Left kidney (tissue), 2 donors: Measurements from ENCODE around the gene ARID4B. TPM values are rescaled to one million over a fixed set of nuclear protein-coding genes. Genes with fewer than 3 reads are reported as not detected.
"Not testable (repeated sequence)": the region's sequence is repeated elsewhere in the genome, so short reads cannot be mapped to it uniquely, and the experiment has no call there.

Experiments
- DNase-seq: peaks from one replicate; pipeline ENCODE4 v3.0.0-alpha.2; 2013
- polyA plus RNA-seq: library from polyadenylated mRNA; unstranded; fragments of 120-200 nt; gene quantifications from one replicate; pipeline ENCODE4 v1.2.1, GENCODE V29; 2013; ENCODE audit not compliant: insufficient read length

The ARID4B gene
- polyA plus RNA-seq, 1 donor: 65.6 TPM

DNA sequence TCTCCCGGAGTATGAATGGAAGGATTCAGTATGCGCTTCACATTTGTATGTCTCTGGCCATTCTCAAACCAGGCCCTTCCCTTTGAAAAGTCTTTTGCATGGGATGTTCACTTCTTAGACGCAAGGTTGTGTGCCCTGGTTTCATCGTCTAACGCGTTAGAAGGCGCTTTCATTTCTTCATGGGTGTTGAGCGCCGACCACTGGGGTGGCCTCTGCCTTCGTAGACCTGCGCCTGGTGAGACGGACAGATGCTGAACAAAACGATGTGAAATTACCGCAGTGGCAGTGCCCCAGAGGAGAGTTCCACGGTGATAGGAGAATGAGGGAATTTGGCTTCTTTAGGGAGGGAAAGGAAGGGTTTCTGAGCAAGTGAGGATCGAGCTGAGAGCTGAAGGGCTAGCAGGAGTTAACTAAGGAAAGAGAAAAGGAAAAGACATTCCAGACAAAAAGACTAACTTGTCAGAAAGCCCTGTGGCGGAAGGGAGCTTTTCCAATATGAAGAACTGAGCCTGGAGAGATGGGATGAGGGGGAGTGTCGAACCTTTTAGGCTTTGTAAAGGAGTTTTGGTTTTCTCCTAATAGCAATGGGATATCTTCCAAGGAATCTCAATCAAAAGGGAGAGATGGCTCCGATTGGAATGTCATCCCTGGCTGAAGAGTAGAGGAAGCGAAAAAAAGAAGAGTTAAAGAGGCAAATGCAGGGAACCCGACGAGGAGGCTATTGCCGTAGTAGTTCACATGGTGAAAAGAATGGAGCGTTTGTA is 1.3 kb upstream of the ARID4B start:
- peak; percentile 51 for DNase-seq

DNA sequence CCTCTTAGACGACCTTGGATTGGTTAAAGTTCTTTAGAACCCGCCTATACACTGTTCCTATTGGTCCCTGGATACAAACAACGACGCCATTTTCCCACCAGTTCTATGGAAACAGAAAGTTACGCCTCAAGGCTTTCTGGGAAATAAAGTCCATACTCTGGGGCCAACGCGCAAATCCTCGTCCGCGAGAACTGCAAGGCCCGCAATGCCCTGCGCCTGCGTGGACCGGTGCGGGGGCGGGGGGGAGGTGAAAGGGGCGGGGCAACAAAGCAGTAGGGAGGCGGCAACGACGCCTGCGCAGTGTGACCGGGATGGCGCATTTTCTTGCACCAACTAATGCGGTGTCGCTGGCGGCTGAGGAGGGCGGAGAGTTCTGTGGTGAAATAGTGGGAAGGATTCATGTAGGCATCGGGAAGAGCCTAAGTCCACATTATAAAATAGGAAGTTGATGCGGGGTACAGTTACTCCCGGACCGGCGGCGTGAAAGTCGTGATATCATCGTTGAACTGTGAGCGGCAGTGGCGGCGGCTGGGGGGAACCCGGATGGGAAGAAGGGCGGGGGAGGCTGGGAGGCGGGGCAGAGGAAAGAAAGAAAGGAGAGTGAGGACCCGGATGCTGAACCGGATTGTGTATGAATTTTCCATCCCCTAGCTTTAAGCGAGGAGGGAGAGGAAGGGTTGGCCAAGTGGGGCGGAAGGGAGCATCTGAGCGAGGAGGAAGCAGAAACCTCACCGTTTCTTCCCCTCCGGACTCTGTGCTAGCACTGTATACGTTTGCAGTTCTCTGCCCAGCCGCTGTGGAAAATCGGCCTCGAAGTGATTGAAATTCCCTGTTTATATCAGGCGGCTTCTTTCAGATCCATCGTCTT is 526 bp upstream of the ARID4B start, which contains the start of gene GGPS1:
Gene GGPS1 (plus strand): TSS at position 300 of the 868 bp plus-strand sequence. CDS start 6,695 bp downstream, outside the sequence.
- DNase-seq: peak; percentile 100

DNA sequence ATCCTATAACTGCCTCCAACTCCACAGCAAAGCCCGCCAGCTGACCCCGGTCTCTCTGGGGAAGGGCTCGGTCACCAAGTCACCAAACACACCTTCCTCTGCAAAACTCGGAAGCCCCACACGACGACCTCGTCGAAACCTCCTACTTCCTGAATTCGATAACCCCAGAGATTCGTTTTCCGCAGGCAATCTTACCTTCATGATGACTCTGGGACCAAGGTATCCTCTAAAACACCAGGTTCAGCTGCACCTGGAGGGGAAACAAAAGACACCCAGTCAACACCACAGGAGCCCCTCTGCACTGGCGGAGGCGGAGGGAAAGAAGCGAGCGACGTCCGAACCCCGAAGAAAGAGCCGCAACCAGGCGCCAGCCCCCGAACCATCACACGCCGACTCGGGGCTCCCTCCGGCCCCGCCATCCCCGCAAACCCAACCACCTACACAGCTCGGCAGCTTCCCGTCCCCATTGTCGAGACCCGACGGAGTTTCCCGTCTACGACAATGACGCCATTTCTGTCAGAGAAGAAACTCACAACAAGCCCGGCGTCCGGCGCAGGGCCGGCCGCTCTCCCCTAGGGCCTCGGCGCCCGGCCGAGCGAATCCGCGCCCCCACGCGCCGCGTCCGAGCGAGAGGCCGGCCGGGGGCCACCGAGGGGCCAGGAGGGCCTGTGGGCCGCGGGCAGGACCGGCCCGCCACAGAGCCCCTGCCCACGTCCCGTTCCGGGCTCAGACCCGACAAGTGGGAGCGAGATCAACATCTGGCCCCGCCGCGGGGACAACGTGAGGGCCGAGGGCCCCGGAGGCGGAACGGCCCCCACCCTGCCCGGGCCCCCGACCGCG is 1.0 kb downstream of the ARID4B start:
- DNase-seq: peak; percentile 35

GRCh38 chr1:235325854-235326253 is 2.1 kb downstream of the ARID4B start:
- no peak for DNase-seq

GRCh38 chr1:235325139-235325538 is 2.8 kb downstream of the ARID4B start:
- no peak for DNase-seq

DNA sequence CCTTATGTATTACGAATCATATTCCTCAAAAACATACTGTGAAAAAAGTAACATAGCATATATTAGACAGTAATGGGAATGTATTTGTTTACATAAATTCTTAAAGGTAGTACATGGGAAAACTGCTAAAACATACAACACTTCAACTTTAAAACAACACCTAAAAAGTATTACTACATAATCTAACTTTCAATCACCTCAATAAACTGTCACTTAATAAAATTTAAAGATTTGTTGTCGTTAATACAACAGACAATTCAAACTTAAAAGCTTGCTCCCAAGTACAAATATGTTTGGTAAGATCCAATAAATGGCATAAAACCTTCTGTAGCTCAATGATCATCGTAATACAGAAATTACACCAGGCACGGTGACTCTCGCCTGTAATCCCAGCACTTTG is 3.7 kb downstream of the ARID4B start:
- no peak for DNase-seq

- no peak for DNase-seq
Measured at GRCh38 chr1:235320521-235321179, 7.3 kb downstream of the ARID4B start.

DNA sequence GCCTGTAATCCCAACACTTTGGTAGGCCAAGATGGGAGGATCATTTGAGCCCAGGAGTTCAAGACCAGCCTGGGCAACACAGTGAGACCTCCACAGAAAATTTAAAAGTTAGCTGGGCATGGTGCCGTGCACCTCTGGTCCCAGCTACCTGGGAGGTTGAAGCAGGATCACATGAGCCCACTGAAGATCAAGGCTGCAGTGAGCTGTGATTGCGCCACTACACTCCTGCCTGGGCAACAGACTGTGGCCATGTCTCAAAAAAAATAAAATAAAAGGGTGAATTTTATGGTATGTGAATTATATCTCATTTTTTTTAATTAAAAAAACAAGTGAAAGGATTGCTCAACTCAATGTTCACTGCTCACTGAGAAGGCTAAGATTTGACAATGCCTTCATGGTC is 8.7 kb downstream of the ARID4B start:
- no peak for DNase-seq

- no peak for DNase-seq
Measured at GRCh38 chr1:235317168-235317567, 10.8 kb downstream of the ARID4B start.

DNA sequence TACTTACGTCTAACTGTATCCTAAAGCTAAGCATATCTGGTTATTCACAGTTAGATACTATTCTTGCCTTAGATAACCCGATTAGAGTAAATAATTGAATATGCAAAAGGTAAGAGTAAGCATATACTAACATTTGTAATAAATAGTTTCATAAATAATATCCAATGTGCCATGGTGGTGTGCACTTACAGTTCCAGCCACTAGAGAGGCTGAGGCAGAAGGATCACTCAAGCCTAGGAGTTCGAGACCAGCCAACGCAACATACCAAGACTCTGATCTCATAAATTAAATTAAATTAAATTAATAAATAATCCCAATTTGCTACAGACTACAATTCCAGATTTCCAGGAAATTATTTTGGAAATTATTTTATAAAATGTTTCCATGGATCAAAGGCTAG is 12.2 kb downstream of the ARID4B start:
- DNase-seq: no peak

GRCh38 chr1:235315173-235315572 is 12.8 kb downstream of the ARID4B start:
- DNase-seq: no peak

GRCh38 chr1:235313931-235314678 is 13.9 kb downstream of the ARID4B start:
- DNase-seq: no peak

DNA sequence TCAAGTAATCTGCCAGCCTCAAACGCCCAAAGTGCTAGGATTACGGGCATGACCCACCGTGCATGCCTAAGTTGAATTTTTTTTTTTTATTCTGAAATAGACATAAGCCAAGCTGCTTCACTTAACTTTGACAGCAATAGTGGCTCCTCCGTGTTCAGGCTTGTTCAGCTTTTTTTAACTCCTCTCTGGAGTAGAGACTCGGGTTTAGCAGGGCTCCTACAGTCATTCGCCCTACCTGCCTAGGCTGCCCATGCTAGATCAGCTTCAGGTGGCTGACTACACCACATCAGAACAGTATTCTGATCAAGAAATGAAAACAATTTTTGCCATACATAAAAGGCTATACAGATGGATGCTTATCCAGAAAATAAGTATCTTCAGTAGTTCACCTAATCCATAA is 14.7 kb downstream of the ARID4B start:
- no peak for DNase-seq

- not testable (repeated sequence) for DNase-seq
Measured at GRCh38 chr1:235309206-235309605, 18.8 kb downstream of the ARID4B start.

DNA sequence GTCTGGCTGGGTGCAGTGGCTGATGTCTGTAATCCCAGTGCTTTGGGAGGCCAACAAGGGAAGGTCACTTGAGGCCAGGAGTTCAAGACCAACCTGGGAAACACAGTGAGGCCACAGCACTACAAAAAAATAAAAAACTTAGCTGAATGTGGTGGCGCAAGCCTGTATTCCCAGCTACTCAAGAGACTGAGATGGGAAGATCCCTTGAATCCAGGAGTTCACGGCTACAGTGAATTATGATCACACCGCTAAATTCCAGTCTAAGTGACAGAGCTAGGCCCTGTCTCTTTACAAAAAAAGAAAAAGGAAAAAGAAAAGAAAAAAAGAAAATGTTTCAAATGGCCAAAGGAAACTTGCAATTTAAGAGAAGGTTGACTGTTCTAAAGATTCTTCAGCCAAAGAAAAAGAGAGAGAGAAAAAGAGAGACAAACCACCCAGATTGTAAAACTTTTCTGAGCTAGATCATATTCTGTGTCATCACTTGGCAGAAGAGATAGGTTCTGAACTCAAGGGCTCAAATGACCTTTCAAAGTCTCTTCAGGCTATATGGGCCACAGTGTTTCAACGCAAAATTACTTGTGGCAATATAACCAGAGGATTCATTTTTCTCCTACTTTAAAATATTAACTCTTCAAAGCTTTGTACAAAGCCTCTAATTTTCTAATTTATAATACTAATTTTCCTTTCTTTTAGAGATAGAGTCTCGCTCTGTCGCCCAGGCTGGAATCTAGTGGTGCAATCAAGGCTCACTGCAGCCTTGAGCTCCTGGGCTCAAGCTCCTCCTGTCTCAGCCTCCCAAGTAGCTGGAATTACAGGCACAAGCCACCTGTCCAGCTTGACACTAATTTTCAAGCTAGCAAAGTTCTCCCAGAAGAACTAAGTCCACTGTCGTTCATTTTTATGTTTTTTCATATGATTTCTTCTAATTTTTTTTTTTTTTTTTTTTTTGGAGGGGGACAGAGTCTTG is 20.5 kb downstream of the ARID4B start:
- no peak for DNase-seq

- no peak for DNase-seq
Measured at GRCh38 chr1:235304549-235305451, 23.2 kb downstream of the ARID4B start.

DNA sequence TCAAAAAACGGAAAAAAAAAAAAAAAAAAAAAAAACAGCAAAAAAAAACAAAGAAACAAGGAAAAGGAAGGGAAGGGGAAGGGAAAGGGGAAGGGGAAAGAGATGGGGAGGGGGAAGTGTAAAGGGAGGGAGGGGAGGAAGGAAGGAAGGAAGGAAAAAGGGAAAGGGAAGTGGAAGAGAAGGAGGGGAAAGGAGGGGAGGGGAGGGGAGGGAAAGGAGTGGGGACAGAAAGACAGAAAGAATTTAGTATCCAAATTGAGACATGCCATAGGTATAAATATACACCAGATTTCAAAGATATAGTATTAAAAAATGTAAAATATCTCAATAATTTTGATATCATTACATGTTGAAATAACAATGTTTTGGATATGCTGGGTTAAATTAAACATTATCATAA is 25.8 kb downstream of the ARID4B start:
- no peak for DNase-seq

DNA sequence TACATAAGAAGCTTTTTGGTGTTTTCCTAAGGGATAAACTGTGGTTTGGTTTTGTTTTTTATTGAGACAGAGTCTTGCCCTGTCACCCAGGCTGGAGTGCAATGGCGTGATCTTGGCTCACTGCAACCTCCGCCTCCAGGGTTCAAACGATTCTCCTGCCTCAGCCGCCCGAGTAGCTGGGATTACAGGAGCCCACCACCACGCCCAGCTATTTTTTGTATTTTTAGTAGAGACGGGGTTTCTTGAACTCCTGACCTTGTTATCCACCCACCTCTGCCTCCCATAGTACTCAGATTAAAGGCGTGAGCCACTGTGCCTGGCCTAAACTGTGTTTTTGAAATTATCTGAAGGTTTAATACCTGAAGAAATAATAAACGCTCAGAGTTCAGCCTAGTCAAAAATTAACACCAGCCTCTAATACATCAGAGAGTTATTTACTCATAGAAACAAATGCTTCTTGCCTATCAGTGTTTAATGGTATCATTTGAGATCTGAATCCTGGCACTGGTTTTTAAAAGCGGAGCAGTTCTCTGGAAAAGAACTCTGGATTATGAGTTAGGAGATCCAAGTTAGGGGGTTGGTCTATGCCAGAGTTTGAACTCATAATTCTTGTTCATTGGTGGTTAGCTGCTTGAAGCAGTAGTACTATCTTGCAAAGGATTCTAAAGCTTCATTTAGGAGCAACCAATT is 28.7 kb downstream of the ARID4B start:
- DNase-seq: no peak
